Measurements from ENCODE around the gene OLFML3. TPM values are rescaled to one million over a fixed set of nuclear protein-coding genes. Genes with fewer than 3 reads are reported as not detected.

OLFML3 gene
- total and polyA plus RNA-seq, 2 donors (not counting 1 experiment from before 2014, with no cell fraction given): 0.32 TPM; not detected in 1

DNA sequence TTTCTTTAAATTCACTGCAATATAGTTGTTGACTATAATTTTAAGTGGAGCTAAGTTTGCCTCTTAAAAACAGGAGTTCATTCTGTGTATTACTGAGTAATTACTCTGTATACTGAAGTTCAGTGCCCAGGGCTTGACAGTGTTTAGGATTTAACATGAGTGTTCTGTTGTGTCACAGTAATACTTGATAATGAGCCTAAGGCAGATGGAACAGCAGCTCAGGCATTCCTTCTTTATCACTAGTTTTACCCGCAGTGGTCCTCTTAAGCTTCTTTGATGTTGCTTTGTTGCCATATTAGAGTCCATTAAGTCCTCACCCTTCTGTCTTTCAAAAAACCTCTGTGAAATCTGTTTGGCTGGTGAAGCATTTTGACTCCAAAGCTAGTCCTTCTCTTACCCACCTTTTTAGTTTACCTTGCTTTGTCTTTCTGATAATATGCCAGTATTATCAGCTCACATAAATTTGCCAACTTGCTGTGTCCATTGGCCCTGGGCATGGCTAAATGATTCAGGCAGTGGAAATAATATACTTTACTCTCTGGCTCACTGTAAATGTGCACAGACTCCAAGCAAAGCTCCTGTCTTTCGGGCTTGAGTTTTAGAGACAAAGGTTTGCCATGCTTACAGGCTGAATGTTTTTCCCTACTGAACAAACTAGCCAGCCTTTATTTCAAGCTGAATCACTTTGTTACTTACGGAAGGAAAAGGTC lies 32.4 kb upstream of the OLFML3 start:
- Mint-ChIP-seq H3K4me1 (peaks cover 41% of the 10 kb centered on the region), H3K27ac (peak overlapping the region; percentile 2), H3K9me3 (ENCODE audit: insufficient read depth) (no peaks in the 10 kb centered on the region), H3K4me3 (peak overlapping the region; percentile 53), H3K27me3 (no peaks in the 10 kb centered on the region)
- peak overlapping the region in 1 of 2 donors; percentile 62 for H3K27ac ChIP-seq (ENCODE audit: low read length in 2 of 2)
- H3K4me3 ChIP-seq (ENCODE audit: control extremely low read depth in 1 of 5, extremely low read depth in 1 of 5, insufficient read depth in 1 of 5, low read depth in 2 of 5, low read length in 4 of 5): no peak overlapping the region
- intact Hi-C loops (cut with micrococcal nuclease): loop anchor here (5.0 kb wide), 1 partner anchor 110 kb away; no protein-coding TSS in a partner anchor
- WGBS (ENCODE audit: insufficient coverage): no CpG with 5 or more reads among the region's 3 CpGs
- H3K4me2 ChIP-seq (replicated peaks; ENCODE audit: low read depth, low read length, poor library complexity, severe bottlenecking): peak overlapping the region; percentile 7
- peaks cover 16 to 25% of the 10 kb centered on the region in 2 donors for H3K4me1 ChIP-seq (ENCODE audit: control insufficient read depth in 2 of 2, insufficient read depth in 2 of 2, low read length in 2 of 2)
- ChIA-PET CTCF (interaction anchor here (1.3 to 1.4 kb wide), 2 partner anchors 16 to 87 kb away, joined by 3 to 4 read pairs; no protein-coding TSS in a partner anchor), POLR2A (no interaction called here)
- H3K27me3 ChIP-seq (replicated peaks in 1 of 4; ENCODE audit: control extremely low read depth in 1 of 4, control insufficient read depth in 3 of 4, insufficient read depth in 4 of 4, low read length in 3 of 4): no peaks in the 10 kb centered on the region
- peaks cover 32% of the 10 kb centered on the region for H4K20me1 ChIP-seq (ENCODE audit: control insufficient read depth, insufficient read depth, low read length, poor library complexity, severe bottlenecking)
- no peaks in the 10 kb centered on the region for H3K9me3 ChIP-seq (ENCODE audit: control extremely low read depth in 1 of 3, control insufficient read depth in 2 of 3, insufficient read depth in 1 of 3, low read length in 2 of 3)
- TF ChIP-seq EZH2 (IDR thresholded peaks at IDR 0.05; ENCODE audit: borderline replicate concordance, insufficient read depth, low read depth, low read length, poor library complexity, severe bottlenecking): no peak
- TF ChIP-seq, protein P1, sequence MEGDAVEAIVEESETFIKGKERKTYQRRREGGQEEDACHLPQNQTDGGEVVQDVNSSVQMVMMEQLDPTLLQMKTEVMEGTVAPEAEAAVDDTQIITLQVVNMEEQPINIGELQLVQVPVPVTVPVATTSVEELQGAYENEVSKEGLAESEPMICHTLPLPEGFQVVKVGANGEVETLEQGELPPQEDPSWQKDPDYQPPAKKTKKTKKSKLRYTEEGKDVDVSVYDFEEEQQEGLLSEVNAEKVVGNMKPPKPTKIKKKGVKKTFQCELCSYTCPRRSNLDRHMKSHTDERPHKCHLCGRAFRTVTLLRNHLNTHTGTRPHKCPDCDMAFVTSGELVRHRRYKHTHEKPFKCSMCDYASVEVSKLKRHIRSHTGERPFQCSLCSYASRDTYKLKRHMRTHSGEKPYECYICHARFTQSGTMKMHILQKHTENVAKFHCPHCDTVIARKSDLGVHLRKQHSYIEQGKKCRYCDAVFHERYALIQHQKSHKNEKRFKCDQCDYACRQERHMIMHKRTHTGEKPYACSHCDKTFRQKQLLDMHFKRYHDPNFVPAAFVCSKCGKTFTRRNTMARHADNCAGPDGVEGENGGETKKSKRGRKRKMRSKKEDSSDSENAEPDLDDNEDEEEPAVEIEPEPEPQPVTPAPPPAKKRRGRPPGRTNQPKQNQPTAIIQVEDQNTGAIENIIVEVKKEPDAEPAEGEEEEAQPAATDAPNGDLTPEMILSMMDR (IDR thresholded peaks at IDR 0.05): no peak
- H3K36me3 ChIP-seq (replicated peaks in 1 of 2; ENCODE audit: control extremely low read depth in 1 of 2, control insufficient read depth in 1 of 2, extremely low read depth in 1 of 2, insufficient read depth in 2 of 2, low read length in 1 of 2): peaks cover 0 to 4% of the 10 kb centered on the region in 2 experiments
- peaks cover 90% of the 10 kb centered on the region for H3K79me2 ChIP-seq (ENCODE audit: control insufficient read depth, insufficient read depth, low read length)
- H3K9ac ChIP-seq (ENCODE audit: low read length): peak overlapping the region; percentile 32
- ATAC-seq (ENCODE audit: low read depth) (no peak), DNase-seq (no peak)
- no peak overlapping the region for H2AFZ ChIP-seq (ENCODE audit: insufficient read depth, low read depth, low read length, poor library complexity, severe bottlenecking)

All from B cell (primary cell).